HCT116 (cell line): Measurements from ENCODE around the gene RUNX1.

ENCODE experiments used
- CBX3 ChIP-seq: IDR thresholded peaks from 2 replicates; pipeline ENCODE4 v1.6.1; 2012; ENCODE audit warnings: low read depth
- EGR1 ChIP-seq: IDR thresholded peaks from 2 replicates; pipeline ENCODE4 v1.6.1; 2012; ENCODE audit warnings: low read depth
- ELF1 ChIP-seq: IDR thresholded peaks from 2 replicates; pipeline ENCODE4 v1.6.1; 2012; ENCODE audit warnings: low read depth, borderline replicate concordance
- EZH2 ChIP-seq: fragments of 200-600 bp; sonication (generic); IDR thresholded peaks from 2 replicates; pipeline ENCODE4 v1.6.1; 2017; ENCODE audit warnings: antibody characterized with exemption, mixed run types
- EZH2phosphoT487 ChIP-seq: fragments of 200-600 bp; IDR thresholded peaks from 2 replicates; pipeline ENCODE4 v1.6.1; 2018; ENCODE audit warnings: antibody characterized with exemption, borderline replicate concordance
- FOSL1 ChIP-seq: IDR thresholded peaks from 2 replicates; pipeline ENCODE4 v1.6.1; 2012; ENCODE audit warnings: low read depth
- POLR2A ChIP-seq: IDR thresholded peaks from 2 replicates; pipeline ENCODE4 v1.7.0; 2011; ENCODE audit warnings: borderline replicate concordance; ENCODE audit not compliant: insufficient read depth, insufficient read length; ENCODE audit errors: extremely low read depth
- TF ChIP-seq, protein P1 (sequence below), 3 experiments: fragments of 200-600 bp in 1 of 3; sonication (generic) in 1 of 3; IDR thresholded peaks in 2 of 3; conservative IDR thresholded peaks in 1 of 3; 2 replicates each; pipeline ENCODE4 v1.5.1; 2012 to 2017; ENCODE audit warnings: low read depth in 2 of 3, low read length in 2 of 3, antibody characterized with exemption in 1 of 3, borderline replicate concordance in 1 of 3, control low read depth in 1 of 3, mild to moderate bottlenecking in 1 of 3, mixed read lengths in 1 of 3, mixed run types in 1 of 3, moderate library complexity in 1 of 3; ENCODE audit not compliant: insufficient read depth in 1 of 3

DNA sequence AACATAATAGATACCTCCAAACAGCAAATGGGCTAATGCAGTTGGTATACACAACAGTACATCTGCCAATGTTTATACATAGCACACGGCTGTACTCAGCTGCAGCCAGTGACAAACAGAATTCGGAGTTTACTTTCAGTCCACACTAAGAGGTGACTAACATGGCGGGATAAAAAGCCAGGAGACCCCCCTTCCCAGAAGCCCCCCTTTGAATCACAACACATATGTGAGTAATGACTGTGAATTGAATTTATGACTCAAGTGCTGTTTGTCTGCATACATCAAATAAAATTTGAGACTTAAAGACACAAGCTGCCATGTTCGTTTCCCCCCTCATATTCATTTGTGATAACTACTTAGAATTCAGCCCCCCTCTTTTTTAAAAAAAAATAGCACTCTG, 113.2 kb downstream of the RUNX1 start:
- TF ChIP-seq, protein P1, sequence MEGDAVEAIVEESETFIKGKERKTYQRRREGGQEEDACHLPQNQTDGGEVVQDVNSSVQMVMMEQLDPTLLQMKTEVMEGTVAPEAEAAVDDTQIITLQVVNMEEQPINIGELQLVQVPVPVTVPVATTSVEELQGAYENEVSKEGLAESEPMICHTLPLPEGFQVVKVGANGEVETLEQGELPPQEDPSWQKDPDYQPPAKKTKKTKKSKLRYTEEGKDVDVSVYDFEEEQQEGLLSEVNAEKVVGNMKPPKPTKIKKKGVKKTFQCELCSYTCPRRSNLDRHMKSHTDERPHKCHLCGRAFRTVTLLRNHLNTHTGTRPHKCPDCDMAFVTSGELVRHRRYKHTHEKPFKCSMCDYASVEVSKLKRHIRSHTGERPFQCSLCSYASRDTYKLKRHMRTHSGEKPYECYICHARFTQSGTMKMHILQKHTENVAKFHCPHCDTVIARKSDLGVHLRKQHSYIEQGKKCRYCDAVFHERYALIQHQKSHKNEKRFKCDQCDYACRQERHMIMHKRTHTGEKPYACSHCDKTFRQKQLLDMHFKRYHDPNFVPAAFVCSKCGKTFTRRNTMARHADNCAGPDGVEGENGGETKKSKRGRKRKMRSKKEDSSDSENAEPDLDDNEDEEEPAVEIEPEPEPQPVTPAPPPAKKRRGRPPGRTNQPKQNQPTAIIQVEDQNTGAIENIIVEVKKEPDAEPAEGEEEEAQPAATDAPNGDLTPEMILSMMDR (IDR thresholded peaks at IDR 0.05 in 2 of 3, conservative IDR thresholded peaks at IDR 0.05 in 1 of 3; ENCODE audit: borderline replicate concordance in 1 of 3, insufficient read depth in 1 of 3, low read depth in 2 of 3, low read length in 2 of 3) = no peak
- TF ChIP-seq POLR2A (no peak), EZH2phosphoT487 (no peak), EGR1 (no peak), FOSL1 (no peak), EZH2 (no peak), ELF1 (no peak), CBX3 (no peak)
